Activated CD4-positive, alpha-beta T cell treated with anti-CD3 and anti-CD28 coated beads, Interleukin-2, amount 10 ng/mL, durations not matched to agents 24 days and 14 days (primary cell): ENCODE data around the gene PIAS2. TPM values are rescaled to one million over a fixed set of nuclear protein-coding genes. Genes with fewer than 3 reads are reported as not detected.

Experiments
- DNase-seq: peaks from one replicate; pipeline ENCODE4 v3.0.0; 2022
- H3K27ac Mint-ChIP-seq: one replicate; pipeline ENCODE4 v1.8.0; 2022; ENCODE audit warnings: mild to moderate bottlenecking, mixed read lengths
- H3K27me3 Mint-ChIP-seq: one replicate; pipeline ENCODE4 v1.8.0; 2022; ENCODE audit warnings: mixed read lengths
- H3K36me3 Mint-ChIP-seq: one replicate; pipeline ENCODE4 v1.8.0; 2022; ENCODE audit warnings: low read depth, mild to moderate bottlenecking, mixed read lengths
- H3K4me1 Mint-ChIP-seq: one replicate; pipeline ENCODE4 v1.8.0; 2021; ENCODE audit warnings: mixed read lengths
- H3K4me3 Mint-ChIP-seq: one replicate; pipeline ENCODE4 v1.8.0; 2022; ENCODE audit warnings: mild to moderate bottlenecking, moderate library complexity, mixed read lengths
- H3K9me3 Mint-ChIP-seq: one replicate; pipeline ENCODE4 v1.8.0; 2021; ENCODE audit warnings: mixed read lengths
- intact Hi-C: fragments of 100-400 bp; cut with micrococcal nuclease; formaldehyde crosslinking; loops from one replicate; pipeline ENCODE4 v1.15.1; 2023
- total RNA-seq: library from RNA; stranded (reverse); gene quantifications from 2 replicates; pipeline ENCODE4 v1.2.3, GENCODE V29; 2022

The PIAS2 gene
- total RNA-seq, 1 donor from 2014 or later, result 39.3 TPM

- DNase-seq, result no peak
- H3K9me3 Mint-ChIP-seq, result no peaks in the 10 kb centered on the region
- H3K4me3 Mint-ChIP-seq, result no peak overlapping the region
- peaks cover 1% of the 10 kb centered on the region for H3K36me3 Mint-ChIP-seq
- intact Hi-C loops, result no loop called here
- H3K27ac Mint-ChIP-seq, result no peak overlapping the region
- peaks cover 18% of the 10 kb centered on the region for H3K27me3 Mint-ChIP-seq
- peaks cover 26% of the 10 kb centered on the region for H3K4me1 Mint-ChIP-seq
These were observed 2.8 kb upstream of the PIAS2 start for GRCh38 chr18:46920067-46920466.

GRCh38 chr18:46917803-46918600, 695 bp upstream of the PIAS2 start:
- H3K27ac Mint-ChIP-seq, result peak overlapping the region; percentile 87
- DNase-seq, result no peak
- peaks cover 13% of the 10 kb centered on the region for H3K27me3 Mint-ChIP-seq

GRCh38 chr18:46916551-46917107, 678 bp downstream of the PIAS2 start:
- H3K4me1 Mint-ChIP-seq, result peaks cover 43% of the 10 kb centered on the region
- peak overlapping the region; percentile 90 for H3K27ac Mint-ChIP-seq
- intact Hi-C loops, result loop anchor here (2.0 to 10.0 kb wide), 6 partner anchors 26 to 1014 kb away; partner anchors contain the start of genes SMAD2 and ST8SIA5
- no peaks in the 10 kb centered on the region for H3K9me3 Mint-ChIP-seq
- peaks cover 1% of the 10 kb centered on the region for H3K36me3 Mint-ChIP-seq
- peak; percentile 82 for DNase-seq
- H3K4me3 Mint-ChIP-seq, result peak overlapping the region; percentile 93
- peaks cover 10% of the 10 kb centered on the region for H3K27me3 Mint-ChIP-seq

More at GRCh38 chr18:46917803-46918600, 695 bp upstream of the PIAS2 start:
- H3K9me3 Mint-ChIP-seq, result no peaks in the 10 kb centered on the region
- intact Hi-C loops, result loop anchor here (2.0 to 10.0 kb wide), 6 partner anchors 27 to 1013 kb away; partner anchors contain the start of genes SMAD2 and ST8SIA5
- H3K4me3 Mint-ChIP-seq, result peak overlapping the region; percentile 93
- peaks cover 1% of the 10 kb centered on the region for H3K36me3 Mint-ChIP-seq
- H3K4me1 Mint-ChIP-seq, result peaks cover 42% of the 10 kb centered on the region

DNA sequence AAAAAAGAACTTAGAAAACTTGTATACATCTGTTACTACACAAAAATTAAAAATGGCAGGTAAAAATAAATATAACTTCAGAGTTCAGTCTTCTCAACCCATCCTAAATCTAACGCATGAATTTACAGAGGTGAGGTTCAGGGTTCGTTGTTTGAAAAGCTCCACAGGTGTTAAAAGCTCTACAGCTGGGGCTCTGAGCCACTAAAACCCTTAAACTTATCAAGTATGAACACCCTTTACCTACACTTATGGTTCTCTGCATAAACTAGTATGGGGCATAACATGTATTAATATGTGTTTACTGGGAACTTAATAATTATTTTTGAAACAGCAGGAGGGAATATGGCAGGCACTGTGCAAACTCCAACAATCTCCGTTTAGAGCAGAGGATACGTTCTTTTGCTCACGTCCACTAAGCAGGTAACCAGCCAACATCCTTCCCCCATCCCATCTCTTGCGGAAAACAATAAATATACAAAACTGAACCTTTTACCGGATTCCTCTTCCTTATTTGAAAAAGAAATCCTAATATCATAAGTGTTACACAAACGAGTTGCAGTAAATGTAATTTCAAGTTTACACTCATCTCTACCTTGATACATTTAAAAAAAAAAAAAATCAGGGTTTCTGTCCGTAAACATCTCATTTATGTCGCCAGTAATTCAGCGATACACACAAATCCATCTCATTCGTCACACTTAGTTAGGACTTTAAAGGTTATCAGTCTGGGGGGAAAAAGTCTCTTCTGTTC, 1.3 kb downstream of the PIAS2 start:
- Mint-ChIP-seq H3K27me3 (peaks cover 10% of the 10 kb centered on the region), H3K36me3 (peaks cover 1% of the 10 kb centered on the region), H3K27ac (peak overlapping the region; percentile 90), H3K4me1 (peaks cover 43% of the 10 kb centered on the region), H3K4me3 (peak overlapping the region; percentile 93), H3K9me3 (no peaks in the 10 kb centered on the region)
- no peak for DNase-seq
- intact Hi-C loops, result loop anchor here (2.0 to 10.0 kb wide), 6 partner anchors 25 to 1015 kb away; partner anchors contain the start of genes SMAD2 and ST8SIA5

DNA sequence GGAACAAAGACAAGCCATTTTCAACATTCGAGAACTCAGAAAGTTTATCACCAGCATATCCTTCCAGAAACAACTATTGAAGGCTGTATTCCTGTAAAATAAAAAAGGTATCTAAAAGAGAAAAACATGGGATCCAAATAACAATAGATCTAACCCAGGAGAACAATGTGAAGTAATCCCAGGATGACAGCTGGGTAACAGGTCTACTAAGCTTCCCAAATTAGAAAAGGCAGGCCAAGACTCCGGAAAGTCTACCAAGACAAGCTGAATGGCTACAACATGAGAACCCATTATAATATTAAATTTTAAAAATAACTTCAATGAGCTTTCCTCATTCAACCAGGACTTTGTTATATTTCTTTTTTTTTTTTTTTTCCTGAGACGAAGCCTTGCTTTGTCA, 6.5 kb downstream of the PIAS2 start:
- Mint-ChIP-seq H3K4me1 (peaks cover 25% of the 10 kb centered on the region), H3K27ac (no peak overlapping the region), H3K9me3 (no peaks in the 10 kb centered on the region), H3K36me3 (peaks cover 9% of the 10 kb centered on the region), H3K4me3 (no peak overlapping the region), H3K27me3 (no peaks in the 10 kb centered on the region)
- intact Hi-C loops, result loop anchor here (10.0 kb wide), 1 partner anchor 736 kb away; a partner anchor contains a TSS
- no peak for DNase-seq

- Mint-ChIP-seq H3K36me3 (peaks cover 12% of the 10 kb centered on the region), H3K4me1 (peaks cover 12% of the 10 kb centered on the region), H3K4me3 (no peak overlapping the region), H3K27ac (no peak overlapping the region), H3K27me3 (no peaks in the 10 kb centered on the region), H3K9me3 (no peaks in the 10 kb centered on the region)
- intact Hi-C loops, result no loop called here
- DNase-seq, result no peak
These were observed 7.8 kb downstream of the PIAS2 start for GRCh38 chr18:46909497-46909896.

GRCh38 chr18:46903406-46903805, 13.9 kb downstream of the PIAS2 start:
- Mint-ChIP-seq H3K9me3 (no peaks in the 10 kb centered on the region), H3K27me3 (no peaks in the 10 kb centered on the region), H3K36me3 (peaks cover 20% of the 10 kb centered on the region), H3K27ac (no peak overlapping the region), H3K4me1 (no peaks in the 10 kb centered on the region), H3K4me3 (no peak overlapping the region)
- DNase-seq, result no peak
- intact Hi-C loops, result no loop called here

GRCh38 chr18:46899274-46899948, 17.9 kb downstream of the PIAS2 start:
- peaks cover 17% of the 10 kb centered on the region for H3K36me3 Mint-ChIP-seq
- no peak overlapping the region for H3K4me3 Mint-ChIP-seq
- no peaks in the 10 kb centered on the region for H3K9me3 Mint-ChIP-seq

GRCh38 chr18:46894124-46894523, 23.2 kb downstream of the PIAS2 start:
- H3K4me1 Mint-ChIP-seq, result peaks cover 20% of the 10 kb centered on the region
- intact Hi-C loops, result loop anchor here (5.0 kb wide), 1 partner anchor 72 kb away; no protein-coding TSS in a partner anchor
- no peak overlapping the region for H3K4me3 Mint-ChIP-seq
- no peak overlapping the region for H3K27ac Mint-ChIP-seq
- H3K27me3 Mint-ChIP-seq, result no peaks in the 10 kb centered on the region
- DNase-seq, result peak; percentile 44
- H3K9me3 Mint-ChIP-seq, result peaks cover 9% of the 10 kb centered on the region
- peaks cover 26% of the 10 kb centered on the region for H3K36me3 Mint-ChIP-seq

More at GRCh38 chr18:46899274-46899948, 17.9 kb downstream of the PIAS2 start:
- Mint-ChIP-seq H3K27ac (no peak overlapping the region), H3K27me3 (no peaks in the 10 kb centered on the region), H3K4me1 (no peaks in the 10 kb centered on the region)
- intact Hi-C loops, result no loop called here
- no peak for DNase-seq

- Mint-ChIP-seq H3K4me3 (no peak overlapping the region), H3K9me3 (peaks cover 14% of the 10 kb centered on the region), H3K4me1 (peaks cover 20% of the 10 kb centered on the region), H3K27me3 (no peaks in the 10 kb centered on the region), H3K27ac (no peak overlapping the region), H3K36me3 (peaks cover 33% of the 10 kb centered on the region)
- intact Hi-C loops, result loop anchor here (5.0 kb wide), 1 partner anchor 71 kb away; no protein-coding TSS in a partner anchor
- no peak for DNase-seq
These were observed 23.9 kb downstream of the PIAS2 start for GRCh38 chr18:46893360-46893759.

DNA sequence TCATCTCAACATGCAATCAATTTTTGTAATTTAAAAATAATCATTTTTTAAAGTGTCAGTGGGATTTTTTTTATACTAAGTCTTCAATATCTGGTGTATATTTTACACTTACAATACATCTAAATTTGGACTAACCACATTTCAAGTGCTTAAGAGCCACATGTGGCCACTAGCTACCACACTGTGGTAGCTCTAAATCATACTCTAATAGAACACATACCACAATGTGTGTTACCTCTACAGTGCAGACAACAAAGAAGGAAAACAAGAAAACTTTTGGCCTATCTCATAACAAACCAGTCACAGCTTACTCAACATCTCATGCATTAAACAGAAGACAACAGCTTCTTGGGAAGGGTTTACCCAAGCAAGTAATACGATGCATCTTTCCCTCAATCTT, 24.5 kb downstream of the PIAS2 start:
- DNase-seq, result no peak
- H3K36me3 Mint-ChIP-seq, result peaks cover 38% of the 10 kb centered on the region
- no peak overlapping the region for H3K27ac Mint-ChIP-seq
- H3K9me3 Mint-ChIP-seq, result peaks cover 14% of the 10 kb centered on the region
- no peak overlapping the region for H3K4me3 Mint-ChIP-seq
- H3K27me3 Mint-ChIP-seq, result no peaks in the 10 kb centered on the region
- H3K4me1 Mint-ChIP-seq, result peaks cover 20% of the 10 kb centered on the region
- intact Hi-C loops, result loop anchor here (5.0 kb wide), 1 partner anchor 71 kb away; no protein-coding TSS in a partner anchor

- Mint-ChIP-seq H3K36me3 (peaks cover 42% of the 10 kb centered on the region), H3K9me3 (peaks cover 22% of the 10 kb centered on the region), H3K4me3 (no peak overlapping the region), H3K27me3 (no peaks in the 10 kb centered on the region), H3K4me1 (peaks cover 20% of the 10 kb centered on the region), H3K27ac (peak overlapping the region; percentile 21)
- DNase-seq, result peak; percentile 55
- intact Hi-C loops, result loop anchor here (2.0 to 5.0 kb wide), 2 partner anchors 25 to 69 kb away; partner anchors contain the start of genes KATNAL2 and PIAS2
These were observed 25.5 kb downstream of the PIAS2 start for GRCh38 chr18:46891742-46892214.

DNA sequence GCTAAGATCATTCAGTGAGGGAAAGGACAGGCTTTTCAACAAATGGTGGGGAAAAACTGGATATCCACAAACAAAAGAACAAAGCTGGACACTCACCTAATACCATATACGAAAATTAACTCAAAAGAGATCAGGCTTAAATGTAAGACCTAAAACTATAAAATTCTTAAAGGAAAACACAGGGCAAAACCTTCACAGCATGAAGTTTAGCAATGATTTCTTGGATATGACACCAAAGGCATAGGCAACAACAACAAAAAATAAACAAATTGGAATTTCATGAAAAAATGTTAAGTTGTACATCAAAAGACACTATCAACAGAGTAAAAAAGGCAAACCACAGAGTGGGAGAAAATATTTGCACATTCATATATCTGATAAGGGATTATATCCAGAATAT, 28.3 kb downstream of the PIAS2 start:
- no peak for DNase-seq
- Mint-ChIP-seq H3K36me3 (peaks cover 38% of the 10 kb centered on the region), H3K4me1 (peaks cover 16% of the 10 kb centered on the region), H3K4me3 (no peak overlapping the region), H3K27ac (no peak overlapping the region), H3K9me3 (peaks cover 22% of the 10 kb centered on the region), H3K27me3 (no peaks in the 10 kb centered on the region)
- intact Hi-C loops, result no loop called here
